Hematopoietic multipotent progenitor cell treated with erythropoietin and hydrocortisone succinate and interleukin-3 and kit ligand, for 4 days (in vitro differentiated cells): ENCODE data around the gene MACROD2.

Experiments used
- DNase-seq: peaks from one replicate; pipeline ENCODE4 v3.0.0-alpha.2; 2015

The MACROD2 gene

GRCh38 chr20:15440049-15440820 is 1444.9 kb downstream of the MACROD2 start:
- no peak for DNase-seq

- DNase-seq = no peak
These were observed 1449.9 kb downstream of the MACROD2 start for GRCh38 chr20:15445056-15445840.

- DNase-seq = peak; percentile 1
These were observed 1451.1 kb downstream of the MACROD2 start for GRCh38 chr20:15446373-15446772.

- no peak for DNase-seq
These were observed 1452.2 kb downstream of the MACROD2 start for GRCh38 chr20:15447549-15447948.

GRCh38 chr20:15449061-15449460 is 1453.7 kb downstream of the MACROD2 start:
- no peak for DNase-seq

GRCh38 chr20:15451241-15451640 is 1455.9 kb downstream of the MACROD2 start:
- no peak for DNase-seq

GRCh38 chr20:15455279-15455678 is 1460.0 kb downstream of the MACROD2 start:
- no peak for DNase-seq

- no peak for DNase-seq
These were observed 1466.6 kb downstream of the MACROD2 start for GRCh38 chr20:15461938-15462337.

GRCh38 chr20:15475483-15475882 is 1480.2 kb downstream of the MACROD2 start:
- DNase-seq = peak; percentile 5

- no peak for DNase-seq
These were observed 1480.9 kb downstream of the MACROD2 start for GRCh38 chr20:15476186-15476585.

GRCh38 chr20:15476781-15477180 is 1481.5 kb downstream of the MACROD2 start:
- no peak for DNase-seq

- no peak for DNase-seq
These were observed 1487.2 kb downstream of the MACROD2 start for GRCh38 chr20:15482525-15482924.

- DNase-seq = no peak
These were observed 1490.2 kb downstream of the MACROD2 start for GRCh38 chr20:15485519-15485918.

GRCh38 chr20:15487030-15487429 is 1491.7 kb downstream of the MACROD2 start:
- no peak for DNase-seq

GRCh38 chr20:15487682-15488081 is 1492.4 kb downstream of the MACROD2 start:
- DNase-seq = no peak

- DNase-seq = peak; percentile 7
These were observed 1496.3 kb downstream of the MACROD2 start for GRCh38 chr20:15491575-15491974.

- DNase-seq = no peak
These were observed 1499.5 kb downstream of the MACROD2 start for GRCh38 chr20:15494851-15495250.

- DNase-seq = no peak
These were observed 1501.3 kb downstream of the MACROD2 start for GRCh38 chr20:15496501-15497039.

GRCh38 chr20:15498926-15499325 is 1503.6 kb downstream of the MACROD2 start:
- DNase-seq = no peak

- DNase-seq = no peak
These were observed 1511.0 kb downstream of the MACROD2 start for GRCh38 chr20:15506311-15506710.

- no peak for DNase-seq
These were observed 1511.8 kb downstream of the MACROD2 start for GRCh38 chr20:15507151-15507550.

GRCh38 chr20:15511551-15511950 is 1516.2 kb downstream of the MACROD2 start:
- DNase-seq = no peak

GRCh38 chr20:15512916-15513315 is 1517.6 kb downstream of the MACROD2 start:
- no peak for DNase-seq

- no peak for DNase-seq
These were observed 1520.4 kb downstream of the MACROD2 start for GRCh38 chr20:15515691-15516090.
